Naive thymus-derived CD4-positive, alpha-beta T cell (primary cell): ENCODE results near the gene LCLAT1. TPM values are rescaled to one million over a fixed set of nuclear protein-coding genes. Genes with fewer than 3 reads are reported as not detected.
A peak's percentile ranks its signal among the peaks of the same experiment; 100 is the strongest.

Source experiments
- ATAC-seq: fragments of 150-1000 bp; cut with Tn5 transposase; 2 replicates; pipeline ENCODE4 v1.10.0; 2021; ENCODE audit warnings: mild to moderate bottlenecking, moderate library complexity
- CTCF ChIA-PET: fragments of 350-600 bp; sonication (Branson Sonifier 250); formaldehyde crosslinking; loops from one replicate; lab custom pipeline; 2021; ENCODE audit warnings: antibody characterized with exemption; lab: Charles Lee
- POLR2A ChIA-PET: fragments of 350-600 bp; sonication (Branson Sonifier 250); formaldehyde crosslinking; loops from one replicate; lab custom pipeline; 2021; ENCODE audit warnings: antibody characterized with exemption, inconsistent platforms; lab: Charles Lee
- DNase-seq, 9 donors: peaks; one replicate each; pipeline versions ENCODE4 v3.0.0 to v3.0.0-alpha.2; 2020 to 2022; ENCODE audit warnings: mixed read lengths in 1 of 9
- H3K27ac ChIP-seq: one replicate; pipeline ENCODE4 v1.7.0; 2013; ENCODE audit warnings: mild to moderate bottlenecking, low read depth, low read length, moderate library complexity
- H3K27me3 ChIP-seq, 2 donors: one replicate each; pipeline ENCODE4 v1.7.0; 2013; ENCODE audit warnings: low read length in 2 of 2, mild to moderate bottlenecking in 2 of 2, moderate library complexity in 2 of 2; ENCODE audit not compliant: control insufficient read depth in 2 of 2, insufficient read depth in 2 of 2
- H3K36me3 ChIP-seq, 3 experiments: 1 replicate in 2 of 3; 2 replicates in 1 of 3; pipeline ENCODE4 v1.7.0; 2013; ENCODE audit warnings: low read length in 3 of 3, mild to moderate bottlenecking in 3 of 3, moderate library complexity in 1 of 3; ENCODE audit not compliant: insufficient read depth in 3 of 3, control insufficient read depth in 2 of 3
- H3K4me1 ChIP-seq, 2 donors: one replicate each; pipeline ENCODE4 v1.7.0; 2013; ENCODE audit warnings: low read length in 2 of 2, mild to moderate bottlenecking in 2 of 2, moderate library complexity in 1 of 2; ENCODE audit not compliant: control insufficient read depth in 2 of 2, insufficient read depth in 2 of 2
- H3K4me3 ChIP-seq: 2 replicates; pipeline ENCODE4 v1.7.0; 2013; ENCODE audit warnings: mild to moderate bottlenecking, low read length
- H3K9me3 ChIP-seq, 3 experiments: 1 replicate in 2 of 3; 2 replicates in 1 of 3; pipeline ENCODE4 v1.7.0; 2013; ENCODE audit warnings: low read length in 3 of 3; ENCODE audit not compliant: control insufficient read depth in 2 of 3
- H3K27ac Mint-ChIP-seq, 9 donors: one replicate each; pipeline ENCODE4 v1.8.0; 2020 to 2022; ENCODE audit warnings: mixed read lengths in 9 of 9, mild to moderate bottlenecking in 8 of 9, moderate library complexity in 5 of 9, inconsistent platforms in 2 of 9
- H3K27me3 Mint-ChIP-seq, 5 donors: one replicate each; pipeline ENCODE4 v1.8.0; 2021 to 2022; ENCODE audit warnings: mixed read lengths in 5 of 5, mild to moderate bottlenecking in 1 of 5
- H3K36me3 Mint-ChIP-seq, 5 donors: one replicate each; pipeline ENCODE4 v1.8.0; 2020 to 2022; ENCODE audit warnings: mixed read lengths in 5 of 5, mild to moderate bottlenecking in 3 of 5, inconsistent platforms in 1 of 5
- H3K4me1 Mint-ChIP-seq, 7 donors: one replicate each; pipeline ENCODE4 v1.8.0; 2020 to 2022; ENCODE audit warnings: mixed read lengths in 7 of 7, mild to moderate bottlenecking in 3 of 7, inconsistent platforms in 1 of 7
- H3K4me3 Mint-ChIP-seq, 10 donors: one replicate each; pipeline ENCODE4 v1.8.0; 2020 to 2022; ENCODE audit warnings: mild to moderate bottlenecking in 10 of 10, mixed read lengths in 10 of 10, moderate library complexity in 6 of 10, inconsistent platforms in 2 of 10
- H3K9me3 Mint-ChIP-seq, 11 donors: one replicate each; pipeline ENCODE4 v1.8.0; 2020 to 2022; ENCODE audit warnings: mixed read lengths in 11 of 11, mild to moderate bottlenecking in 4 of 11, inconsistent platforms in 1 of 11, moderate library complexity in 1 of 11
- intact Hi-C, 2 donors: fragments of 100-400 bp; cut with micrococcal nuclease; formaldehyde crosslinking; loops; one replicate each; pipeline ENCODE4 v1.15.1; 2023
- polyA plus RNA-seq, 2 donors: library from polyadenylated mRNA; unstranded; fragments of 300-500 nt; fragmentation: Illumina TruSeq; gene quantifications; one replicate each; pipeline ENCODE4 v1.2.3, GENCODE V29; 2021
- total RNA-seq, 6 experiments: library from RNA in 5 of 6; stranded (reverse) in 5 of 6; gene quantifications; 1 replicate in 5 of 6; 2 replicates in 1 of 6; pipeline ENCODE4 v1.2.3 and lab custom pipeline; 2021 to 2026

The LCLAT1 gene
- total and polyA plus RNA-seq, 7 experiments from 2014 or later: 16.2 to 37.6 (median 22.2) TPM

- Histone ChIP-seq H3K4me3 (no peak overlapping the region), H3K27me3 (no peaks in the 10 kb centered on the region), H3K4me1 (no peaks in the 10 kb centered on the region), H3K9me3 (no peaks in the 10 kb centered on the region), H3K27ac (no peak overlapping the region), H3K36me3 (no peaks in the 10 kb centered on the region)
- no peak overlapping the region for H3K4me3 Mint-ChIP-seq
- H3K27me3 Mint-ChIP-seq: peaks cover 0 to 3% (median 0%) of the 10 kb centered on the region in 5 donors
- peaks cover 0 to 4% (median 0%) of the 10 kb centered on the region in 7 donors for H3K4me1 Mint-ChIP-seq
- H3K27ac Mint-ChIP-seq: no peak overlapping the region
- ChIA-PET POLR2A (no interaction called here), CTCF (no interaction called here)
- DNase-seq (peak in 1 of 9 donors; percentile 6), ATAC-seq (no peak)
- peaks cover 0 to 3% (median 0%) of the 10 kb centered on the region in 11 donors for H3K9me3 Mint-ChIP-seq
- H3K36me3 Mint-ChIP-seq: no peaks in the 10 kb centered on the region
- intact Hi-C loops: no loop called here
These were observed 233.1 kb downstream of the LCLAT1 start for GRCh38 chr2:30680121-30680520.

DNA sequence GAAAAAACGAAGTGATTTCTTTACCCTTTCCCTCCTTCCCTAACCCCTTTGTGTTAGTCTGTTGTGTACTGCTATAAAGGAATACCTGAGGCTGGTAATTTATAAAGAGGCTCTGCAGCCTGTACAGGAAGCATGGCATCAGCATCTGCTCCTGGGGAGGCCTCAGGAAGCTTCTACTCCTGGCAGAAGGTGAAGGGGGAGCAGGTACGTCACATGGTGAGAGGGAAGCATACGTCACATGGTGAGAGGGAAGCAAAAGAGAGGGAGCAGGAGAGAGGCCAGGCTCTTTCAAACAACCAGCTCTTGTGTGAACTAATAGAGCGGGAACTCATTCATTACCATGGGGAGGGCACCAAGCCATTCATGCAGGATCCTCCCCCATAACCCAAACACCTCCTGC, 234.0 kb downstream of the LCLAT1 start:
- intact Hi-C loops: no loop called here
- ChIA-PET CTCF (interaction anchor here (0.5 kb wide), 1 partner anchor 187 kb away, joined by 4 read pairs; no protein-coding TSS in a partner anchor), POLR2A (no interaction called here)
- peaks cover 0 to 4% (median 0%) of the 10 kb centered on the region in 7 donors for H3K4me1 Mint-ChIP-seq
- H3K27ac ChIP-seq: no peak overlapping the region
- no peak overlapping the region for H3K27ac Mint-ChIP-seq
- H3K4me3 Mint-ChIP-seq: no peak overlapping the region
- no peaks in the 10 kb centered on the region for H3K9me3 ChIP-seq
- H3K36me3 ChIP-seq: no peaks in the 10 kb centered on the region
- H3K27me3 Mint-ChIP-seq: peaks cover 0 to 3% (median 0%) of the 10 kb centered on the region in 5 donors
- no peaks in the 10 kb centered on the region for H3K4me1 ChIP-seq
- H3K36me3 Mint-ChIP-seq: no peaks in the 10 kb centered on the region
- ATAC-seq (no peak), DNase-seq (peak in 1 of 9 donors; percentile 3)
- H3K4me3 ChIP-seq: no peak overlapping the region
- H3K9me3 Mint-ChIP-seq: peaks cover 0 to 3% (median 0%) of the 10 kb centered on the region in 11 donors
- no peaks in the 10 kb centered on the region for H3K27me3 ChIP-seq

DNA sequence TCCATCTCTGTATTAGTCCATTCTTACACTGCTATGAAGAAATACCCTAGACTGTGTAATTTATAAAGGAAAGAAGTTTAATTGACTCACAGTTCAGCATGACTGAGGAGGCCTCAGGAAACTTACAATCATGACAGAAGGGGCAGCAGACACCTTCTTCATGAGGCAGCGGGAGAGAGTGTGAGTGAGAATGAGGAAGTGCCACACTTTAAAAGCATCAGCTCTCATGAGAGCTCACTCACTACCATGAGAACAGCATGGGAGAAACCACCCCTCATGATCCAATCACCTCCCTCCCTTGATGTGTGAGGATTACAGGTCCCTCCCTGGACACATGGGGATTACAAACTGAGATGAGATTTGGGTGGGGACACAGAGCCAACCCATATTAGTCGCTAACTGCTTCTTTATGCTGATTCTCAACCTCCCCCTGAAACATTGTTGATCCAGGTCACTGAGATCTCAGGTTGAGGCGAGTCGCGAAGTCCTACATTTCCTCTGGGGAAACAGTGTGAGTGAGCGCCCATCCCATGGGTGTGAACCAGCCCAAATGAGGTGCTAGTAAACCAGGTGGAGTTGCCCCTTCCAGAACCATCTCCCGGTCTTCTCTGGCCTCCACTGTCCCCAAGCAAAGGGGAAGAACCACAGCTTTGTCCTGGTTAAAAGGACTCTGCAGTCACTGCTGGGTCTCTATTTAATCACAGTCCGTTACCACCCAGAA, 236.3 kb downstream of the LCLAT1 start:
- no peak overlapping the region for H3K27ac ChIP-seq
- Mint-ChIP-seq H3K27ac (no peak overlapping the region), H3K36me3 (no peaks in the 10 kb centered on the region), H3K4me1 (peaks cover 0 to 4% (median 0%) of the 10 kb centered on the region in 7 donors), H3K4me3 (no peak overlapping the region), H3K9me3 (peaks cover 0 to 3% (median 0%) of the 10 kb centered on the region in 11 donors), H3K27me3 (peaks cover 0 to 1% (median 0%) of the 10 kb centered on the region in 5 donors)
- CTCF ChIA-PET: no interaction called here
- no peaks in the 10 kb centered on the region for H3K9me3 ChIP-seq
- H3K36me3 ChIP-seq: no peaks in the 10 kb centered on the region
- no peaks in the 10 kb centered on the region for H3K4me1 ChIP-seq
- ATAC-seq (peak; percentile 50), DNase-seq (peak in 1 of 9 donors; percentile 9)
- no peak overlapping the region for H3K4me3 ChIP-seq
- POLR2A ChIA-PET: no interaction called here
- H3K27me3 ChIP-seq: no peaks in the 10 kb centered on the region
- intact Hi-C loops: no loop called here

DNA sequence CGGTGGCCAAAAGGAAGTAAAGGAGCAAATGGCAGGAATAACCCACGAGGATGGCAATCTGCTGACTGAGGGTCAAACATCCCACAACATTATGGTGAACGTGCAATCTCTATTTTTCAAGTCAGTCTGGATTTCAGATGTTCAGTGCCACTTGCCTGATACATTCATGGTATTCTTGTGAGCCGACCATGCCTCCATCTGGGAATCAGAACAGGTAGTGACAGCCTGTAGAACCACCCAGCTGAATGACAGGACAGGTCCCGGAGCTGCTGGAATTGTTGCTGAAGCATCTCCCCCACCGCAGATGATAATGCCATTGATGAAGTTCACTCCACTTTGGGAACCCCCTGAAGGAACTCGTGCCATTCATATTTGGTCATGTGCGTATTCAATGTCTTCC, 237.0 kb downstream of the LCLAT1 start:
- H3K4me1 ChIP-seq: no peaks in the 10 kb centered on the region
- DNase-seq: peak in 1 of 9 donors; percentile 4
- POLR2A ChIA-PET: no interaction called here
- no peaks in the 10 kb centered on the region for H3K36me3 ChIP-seq
- no peaks in the 10 kb centered on the region for H3K27me3 ChIP-seq
- H3K9me3 ChIP-seq: no peaks in the 10 kb centered on the region
- H3K9me3 Mint-ChIP-seq: peaks cover 0 to 3% (median 0%) of the 10 kb centered on the region in 11 donors
- no peak overlapping the region for H3K4me3 ChIP-seq
- H3K4me3 Mint-ChIP-seq: no peak overlapping the region
- peaks cover 0 to 4% (median 0%) of the 10 kb centered on the region in 7 donors for H3K4me1 Mint-ChIP-seq
- ATAC-seq: no peak
- CTCF ChIA-PET: no interaction called here
- H3K27ac ChIP-seq: no peak overlapping the region
- H3K27me3 Mint-ChIP-seq: peaks cover 0 to 1% (median 0%) of the 10 kb centered on the region in 5 donors
- H3K36me3 Mint-ChIP-seq: no peaks in the 10 kb centered on the region
- intact Hi-C loops: no loop called here
- no peak overlapping the region for H3K27ac Mint-ChIP-seq

- H3K27ac Mint-ChIP-seq: no peak overlapping the region
- no peaks in the 10 kb centered on the region for H3K4me1 ChIP-seq
- intact Hi-C loops: no loop called here
- no peak overlapping the region for H3K4me3 ChIP-seq
- ChIA-PET CTCF (no interaction called here), POLR2A (no interaction called here)
- H3K27me3 ChIP-seq: no peaks in the 10 kb centered on the region
- no peak overlapping the region for H3K4me3 Mint-ChIP-seq
- DNase-seq: no peak
- H3K27ac ChIP-seq: no peak overlapping the region
- H3K27me3 Mint-ChIP-seq: peaks cover 0 to 1% (median 0%) of the 10 kb centered on the region in 5 donors
- H3K9me3 ChIP-seq: no peaks in the 10 kb centered on the region
- no peaks in the 10 kb centered on the region for H3K36me3 ChIP-seq
- H3K9me3 Mint-ChIP-seq: peaks cover 0 to 3% (median 0%) of the 10 kb centered on the region in 11 donors
- peaks cover 0 to 4% (median 0%) of the 10 kb centered on the region in 7 donors for H3K4me1 Mint-ChIP-seq
- H3K36me3 Mint-ChIP-seq: no peaks in the 10 kb centered on the region
- ATAC-seq: no peak
These were observed 237.5 kb downstream of the LCLAT1 start for GRCh38 chr2:30684516-30684915.

GRCh38 chr2:30684996-30685395, 237.9 kb downstream of the LCLAT1 start:
- H3K9me3 ChIP-seq: no peaks in the 10 kb centered on the region
- Mint-ChIP-seq H3K9me3 (peaks cover 0 to 3% (median 0%) of the 10 kb centered on the region in 11 donors), H3K4me1 (peaks cover 0 to 4% (median 0%) of the 10 kb centered on the region in 7 donors), H3K4me3 (no peak overlapping the region), H3K36me3 (no peaks in the 10 kb centered on the region), H3K27me3 (peaks cover 0 to 1% (median 0%) of the 10 kb centered on the region in 5 donors), H3K27ac (no peak overlapping the region)
- CTCF ChIA-PET: no interaction called here
- H3K4me3 ChIP-seq: no peak overlapping the region
- no peak for ATAC-seq
- intact Hi-C loops: no loop called here
- POLR2A ChIA-PET: no interaction called here
- H3K4me1 ChIP-seq: no peaks in the 10 kb centered on the region
- H3K27me3 ChIP-seq: no peaks in the 10 kb centered on the region
- peak in 1 of 9 donors; percentile 1 for DNase-seq
- no peaks in the 10 kb centered on the region for H3K36me3 ChIP-seq
- H3K27ac ChIP-seq: no peak overlapping the region
